NCI-H2196 (cell line): Measurements from ENCODE around the gene NT5DC2.

ENCODE experiments used
- DNase-seq: peaks from one replicate; lab custom pipeline; 2025; ENCODE audit not compliant: unreplicated experiment; lab: John Stamatoyannopoulos, UW

NT5DC2 gene

GRCh38 chr3:52490035-52490938 is 43.4 kb downstream of the NT5DC2 start:
- no peak for DNase-seq

- DNase-seq, result no peak
These were observed 44.2 kb downstream of the NT5DC2 start for GRCh38 chr3:52489453-52489852.

GRCh38 chr3:52488746-52489145 is 44.9 kb downstream of the NT5DC2 start:
- no peak for DNase-seq

DNA sequence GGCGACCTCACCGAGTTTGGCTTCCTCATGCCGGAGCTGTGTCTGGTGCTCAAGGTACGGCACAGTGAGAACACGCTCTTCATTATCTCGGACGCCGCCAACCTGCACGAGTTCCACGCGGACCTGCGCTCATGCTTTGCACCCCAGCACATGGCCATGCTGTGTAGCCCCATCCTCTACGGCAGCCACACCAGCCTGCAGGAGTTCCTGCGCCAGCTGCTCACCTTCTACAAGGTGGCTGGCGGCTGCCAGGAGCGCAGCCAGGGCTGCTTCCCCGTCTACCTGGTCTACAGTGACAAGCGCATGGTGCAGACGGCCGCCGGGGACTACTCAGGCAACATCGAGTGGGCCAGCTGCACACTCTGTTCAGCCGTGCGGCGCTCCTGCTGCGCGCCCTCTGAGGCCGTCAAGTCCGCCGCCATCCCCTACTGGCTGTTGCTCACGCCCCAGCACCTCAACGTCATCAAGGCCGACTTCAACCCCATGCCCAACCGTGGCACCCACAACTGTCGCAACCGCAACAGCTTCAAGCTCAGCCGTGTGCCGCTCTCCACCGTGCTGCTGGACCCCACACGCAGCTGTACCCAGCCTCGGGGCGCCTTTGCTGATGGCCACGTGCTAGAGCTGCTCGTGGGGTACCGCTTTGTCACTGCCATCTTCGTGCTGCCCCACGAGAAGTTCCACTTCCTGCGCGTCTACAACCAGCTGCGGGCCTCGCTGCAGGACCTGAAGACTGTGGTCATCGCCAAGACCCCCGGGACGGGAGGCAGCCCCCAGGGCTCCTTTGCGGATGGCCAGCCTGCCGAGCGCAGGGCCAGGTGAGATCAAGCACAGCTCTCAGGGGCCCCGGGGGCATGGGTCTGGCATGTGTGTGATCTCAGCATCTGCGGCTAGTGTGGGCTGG is 45.6 kb downstream of the NT5DC2 start:
- no peak for DNase-seq

GRCh38 chr3:52487050-52487787 is 46.4 kb downstream of the NT5DC2 start:
- DNase-seq, result no peak

DNA sequence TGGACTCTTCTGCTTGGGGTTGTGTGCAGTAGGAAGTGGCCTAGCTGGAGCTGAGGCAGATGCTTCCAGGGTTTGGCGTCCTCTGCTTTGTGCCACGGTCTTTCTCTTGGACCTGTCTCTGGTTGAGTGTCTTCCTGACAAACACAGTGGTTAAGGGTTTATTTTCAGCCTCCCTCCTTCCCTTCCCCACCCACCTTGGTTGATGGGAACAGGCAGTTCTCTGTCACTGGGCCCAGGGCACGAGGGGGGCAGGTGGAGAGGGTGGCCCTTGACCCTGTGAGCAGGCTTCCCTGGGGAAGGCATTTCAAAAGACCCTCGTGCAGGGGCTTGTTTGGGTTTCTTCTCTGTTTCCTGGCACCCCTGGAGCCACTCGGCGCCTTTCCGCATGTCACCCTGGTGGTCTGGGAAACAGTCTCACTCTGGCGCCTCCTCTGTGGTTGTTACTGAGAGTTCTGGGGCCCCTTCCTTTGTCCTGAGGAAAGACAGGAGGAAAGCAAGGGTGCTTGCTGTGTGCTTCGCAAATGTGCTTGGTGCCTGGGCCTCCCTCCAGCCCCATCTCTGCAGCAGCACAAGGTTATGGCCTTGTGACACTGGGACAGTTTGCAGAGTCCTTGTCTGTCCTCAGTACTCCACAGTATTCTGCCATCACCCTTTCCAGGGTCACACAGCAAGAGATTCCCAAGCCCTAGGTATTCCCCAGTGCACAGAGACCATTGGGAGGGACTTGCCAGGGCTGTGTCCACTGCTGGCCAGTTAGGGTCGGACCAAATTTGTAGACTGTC is 48.8 kb downstream of the NT5DC2 start:
- no peak for DNase-seq

GRCh38 chr3:52483577-52484381 is 49.9 kb downstream of the NT5DC2 start:
- no peak for DNase-seq

- DNase-seq, result no peak
These were observed 50.6 kb downstream of the NT5DC2 start for GRCh38 chr3:52483081-52483480.

DNA sequence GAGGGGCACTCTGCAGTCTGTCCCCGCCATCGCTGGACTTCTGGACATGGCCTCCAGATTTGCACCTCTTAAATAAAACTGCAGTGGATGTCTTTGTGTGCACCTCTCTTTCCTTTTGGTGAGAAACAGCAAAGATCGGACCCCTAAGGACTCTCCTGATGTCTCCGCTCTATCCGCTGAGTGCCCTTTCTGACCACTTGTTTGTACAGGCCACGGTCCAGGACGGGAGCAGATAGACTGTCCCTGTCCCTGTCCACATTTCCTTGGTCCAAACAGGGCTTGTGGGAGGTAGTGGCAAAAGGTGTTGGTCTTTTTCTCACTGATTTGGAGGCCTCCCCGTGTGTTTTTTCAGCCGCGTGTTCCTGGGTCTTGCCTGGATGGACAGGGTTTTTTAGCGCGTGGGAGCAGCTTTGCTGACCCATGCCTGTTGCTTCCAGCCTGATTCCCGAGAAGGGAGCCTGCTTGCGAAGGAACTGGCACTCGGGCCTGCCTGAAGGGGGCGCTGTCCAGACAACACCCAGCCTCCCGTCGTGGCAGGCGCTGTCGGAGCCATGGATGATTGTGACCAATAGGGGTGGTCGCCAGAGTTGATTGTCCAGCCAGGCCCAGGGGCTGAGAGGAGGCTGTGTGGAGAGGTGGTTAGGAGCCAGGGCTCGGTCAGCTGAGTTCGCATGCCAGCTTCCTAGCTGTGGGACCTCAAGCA is 51.7 kb downstream of the NT5DC2 start:
- no peak for DNase-seq

- no peak for DNase-seq
These were observed 52.6 kb downstream of the NT5DC2 start for GRCh38 chr3:52480768-52481715.

GRCh38 chr3:52479877-52480575 is 53.6 kb downstream of the NT5DC2 start:
- no peak for DNase-seq

- DNase-seq, result no peak
These were observed 54.4 kb downstream of the NT5DC2 start for GRCh38 chr3:52479037-52479876.

DNA sequence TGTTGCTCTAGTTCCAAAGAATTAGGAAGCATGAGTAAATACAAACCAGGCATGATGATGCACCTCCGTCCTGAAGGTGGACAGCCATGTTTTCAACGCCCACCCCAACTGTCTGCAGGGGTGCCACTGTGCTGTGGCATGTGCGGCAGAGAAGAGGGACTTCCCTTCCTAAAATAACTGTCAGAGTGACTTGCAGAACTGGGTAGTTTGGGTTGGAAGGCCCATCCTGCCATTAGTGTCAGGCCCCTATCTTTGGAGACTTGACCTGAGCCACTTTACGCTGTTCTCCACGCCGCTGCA is 55.9 kb downstream of the NT5DC2 start:
- no peak for DNase-seq

GRCh38 chr3:52477076-52477795 is 56.4 kb downstream of the NT5DC2 start:
- DNase-seq, result no peak
